Neural progenitor cell (in vitro differentiated cells): Measurements from ENCODE around the gene CCDC85C.

ENCODE experiments used
- CTCF ChIP-seq: fragments of 200-600 bp; sonication (generic); IDR thresholded peaks from 2 replicates; pipeline ENCODE4 v1.5.1; 2017; ENCODE audit warnings: antibody characterized with exemption, mild to moderate bottlenecking
- EZH2phosphoT487 ChIP-seq: fragments of 200-600 bp; sonication (generic); IDR thresholded peaks from 2 replicates; pipeline ENCODE4 v1.6.1; 2017; ENCODE audit warnings: antibody characterized with exemption

GRCh38 chr14:99602788-99603415 lies 1.1 kb downstream of the CCDC85C start:
- TF ChIP-seq CTCF, result no peak
- peak; percentile 44 for TF ChIP-seq EZH2phosphoT487
